ENCODE data around the gene FAM174B.

Gene FAM174B

GRCh38 chr15:92664178-92664900 is 8.8 kb upstream of the FAM174B start:
- no peak for DNase-seq (ENCODE audit: low read depth)

DNA sequence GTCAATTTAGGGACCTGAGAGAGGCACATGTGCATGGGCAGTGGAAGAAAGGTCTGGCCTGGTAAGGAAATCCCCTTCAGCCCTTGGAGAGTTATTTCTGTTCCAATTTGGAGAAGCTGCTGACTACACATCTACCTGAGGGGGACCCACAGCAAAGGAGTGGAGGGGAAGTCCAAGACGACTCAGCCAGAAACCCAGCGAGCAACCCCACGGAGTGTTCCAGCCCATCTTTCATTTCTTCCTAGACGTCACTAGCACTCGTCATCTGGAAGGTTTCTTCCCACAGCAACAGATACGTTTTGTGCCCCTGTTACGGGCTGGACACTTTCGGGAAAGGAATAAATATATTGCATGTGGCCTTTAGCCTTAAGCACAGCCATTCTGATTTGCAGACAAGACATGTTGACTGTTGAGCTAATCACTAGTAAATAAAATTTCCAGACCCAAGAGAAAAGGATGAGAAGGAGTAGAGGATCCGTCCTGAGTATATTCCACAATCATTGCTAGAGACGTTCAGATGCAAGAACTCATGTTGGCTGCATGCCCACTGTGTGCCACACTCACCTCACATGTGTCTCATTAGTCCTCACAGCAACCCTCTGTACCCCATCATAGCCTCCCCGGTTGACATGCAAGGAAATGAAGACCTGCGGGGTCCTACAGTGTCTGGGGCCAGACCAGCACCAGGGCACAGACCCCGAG is 7.8 kb upstream of the FAM174B start:
- no peak for DNase-seq (ENCODE audit: low read depth)

DNA sequence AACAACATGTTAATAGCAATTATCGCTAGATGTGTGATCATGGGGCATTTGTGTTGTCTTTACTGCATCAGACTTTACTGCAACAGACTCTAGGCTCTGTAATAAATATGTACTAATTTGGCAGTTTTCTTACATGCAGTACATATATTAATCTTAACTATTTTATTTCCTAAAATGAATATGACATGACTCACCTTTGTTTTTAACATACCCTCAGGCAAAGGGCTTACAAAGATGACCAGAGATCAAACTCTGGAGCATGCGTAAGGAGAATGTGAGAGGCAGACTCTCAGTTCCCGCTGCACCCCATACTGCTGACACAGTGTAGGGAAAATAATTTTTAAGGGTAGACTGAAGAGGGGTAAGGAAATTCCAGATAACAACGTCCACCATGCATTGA is 7.2 kb upstream of the FAM174B start:
- no peak for DNase-seq (ENCODE audit: low read depth)

DNA sequence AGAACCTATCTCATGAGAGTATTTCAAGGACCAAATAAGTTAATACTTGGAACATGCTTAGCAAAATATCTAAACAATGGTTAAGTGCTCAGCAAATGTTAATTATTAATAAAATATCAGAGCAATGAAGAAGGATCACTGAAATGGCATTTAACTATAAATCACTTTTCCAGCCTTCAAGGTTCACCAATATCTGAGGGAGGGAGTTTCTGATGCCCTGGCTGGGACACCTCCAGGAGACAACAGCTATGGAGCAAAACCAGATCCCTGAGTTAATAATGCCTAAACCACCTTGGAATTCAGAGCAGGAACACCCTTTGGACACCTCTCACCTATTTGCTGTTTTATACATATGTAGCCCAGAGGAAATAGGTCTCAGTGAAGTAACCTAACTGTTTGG is 6.4 kb upstream of the FAM174B start:
- no peak for DNase-seq (ENCODE audit: low read depth)

DNA sequence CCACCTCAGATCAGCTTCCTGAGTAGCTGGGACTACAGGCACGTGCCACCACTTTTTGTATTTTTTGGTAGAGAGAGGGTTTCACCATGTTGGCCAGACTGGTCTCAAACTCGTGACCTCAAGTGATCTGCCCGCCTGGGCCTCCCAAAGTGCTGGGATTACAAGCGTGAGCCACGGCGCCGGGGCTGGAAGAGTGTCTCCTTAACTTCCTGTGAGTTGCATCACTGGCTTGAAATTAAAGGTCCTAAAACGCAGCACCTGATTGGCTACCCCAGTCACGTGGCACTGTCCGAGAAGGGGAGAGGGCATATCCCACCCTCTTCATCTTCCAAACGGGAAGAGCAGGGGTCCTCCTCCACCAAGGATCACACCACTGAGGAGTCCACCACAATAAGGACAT is 5.5 kb upstream of the FAM174B start:
- no peak for DNase-seq (ENCODE audit: low read depth)

DNA sequence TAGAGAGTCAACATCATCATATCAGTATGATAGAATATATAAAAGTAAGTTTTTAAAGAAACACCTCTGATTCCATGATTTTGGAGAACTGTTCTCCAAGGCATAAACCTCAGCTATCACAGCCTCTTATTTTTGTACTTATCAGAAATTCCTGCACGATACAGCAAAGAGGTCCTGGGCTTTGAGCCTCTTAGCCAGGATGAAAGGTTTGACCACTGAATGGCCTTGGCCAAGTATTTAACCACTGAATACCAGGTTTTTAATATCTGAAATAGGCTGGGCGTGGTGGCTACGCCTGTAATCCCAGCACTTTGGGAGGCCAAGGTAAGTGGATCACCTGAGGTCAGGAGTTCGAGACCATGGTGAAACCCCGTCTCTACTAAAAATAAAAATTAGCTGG is 1.9 kb upstream of the FAM174B start:
- no peak for DNase-seq (ENCODE audit: low read depth)

DNA sequence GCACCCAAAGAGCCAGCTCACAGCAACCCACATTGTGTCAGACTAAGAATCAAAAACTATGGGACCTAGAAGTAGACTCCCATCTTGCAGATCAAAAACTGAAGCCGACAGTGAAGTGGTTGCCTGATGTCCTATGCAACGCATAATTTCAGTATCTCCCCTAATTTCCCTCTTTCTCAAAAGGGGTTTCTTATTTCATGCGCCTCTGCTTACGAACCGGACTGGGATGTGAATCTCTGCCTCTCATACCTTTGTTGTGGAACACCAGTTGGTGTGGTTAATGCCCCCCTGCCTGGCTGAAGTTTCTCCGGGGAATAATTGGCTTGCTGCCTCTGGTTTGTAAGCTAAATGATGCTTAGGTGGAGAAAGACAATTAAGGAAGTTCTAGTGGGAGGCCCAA is 514 bp upstream of the FAM174B start:
- DNase-seq (ENCODE audit: low read depth): no peak

DNA sequence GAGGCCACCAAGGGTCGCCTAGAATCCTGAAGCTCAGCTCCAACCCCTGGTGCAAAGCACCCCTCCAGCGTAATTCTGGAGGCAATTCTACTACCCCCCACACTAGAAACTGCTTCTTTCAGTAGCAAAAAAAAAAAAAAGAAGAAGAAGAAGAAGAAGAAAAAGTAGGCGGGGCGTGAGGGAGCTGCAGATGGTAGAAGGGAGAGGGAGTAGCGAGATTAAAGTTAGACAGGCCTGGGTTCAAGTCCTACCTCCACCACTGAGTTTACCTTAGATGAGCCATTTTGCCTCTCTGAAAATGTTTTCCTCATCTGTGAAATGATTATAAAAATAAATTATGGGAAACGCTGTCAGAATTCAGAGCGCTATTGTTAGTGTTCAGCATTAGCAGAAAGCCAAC is 913 bp downstream of the FAM174B start:
- DNase-seq (ENCODE audit: low read depth): no peak

DNA sequence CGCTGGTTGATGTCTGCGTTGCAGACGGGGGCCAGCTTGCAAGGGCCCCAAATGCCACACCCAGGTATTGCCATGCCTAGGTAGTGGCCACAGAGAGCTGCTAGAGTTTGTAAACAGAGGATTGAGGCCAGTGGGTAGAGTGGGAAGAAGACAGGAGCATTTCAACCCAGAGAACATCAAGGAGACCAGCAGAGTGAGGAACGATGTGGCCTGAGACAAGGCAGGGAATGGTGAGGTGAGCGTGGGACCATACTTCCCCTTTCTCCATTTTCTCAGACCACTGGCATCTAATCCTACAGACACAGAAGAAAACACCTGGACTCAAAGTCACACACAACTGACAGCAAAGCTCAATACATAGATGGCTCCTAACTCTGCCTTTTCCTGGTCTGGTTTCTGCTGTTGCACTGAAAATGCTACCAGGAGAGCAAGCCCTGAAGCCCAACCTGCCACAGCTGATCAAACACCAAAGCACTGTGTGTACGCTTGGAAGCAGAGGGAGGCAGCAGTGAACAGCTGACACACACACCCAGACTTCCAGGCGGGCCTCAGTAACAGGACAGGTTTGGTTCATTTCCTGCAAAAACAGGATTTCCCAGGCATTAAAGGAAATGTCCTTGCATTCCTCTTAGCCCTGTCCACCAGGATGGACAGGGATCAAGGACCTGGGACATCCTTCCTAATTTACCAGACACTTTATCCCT is 1.6 kb downstream of the FAM174B start:
- no peak for DNase-seq (ENCODE audit: low read depth)

DNA sequence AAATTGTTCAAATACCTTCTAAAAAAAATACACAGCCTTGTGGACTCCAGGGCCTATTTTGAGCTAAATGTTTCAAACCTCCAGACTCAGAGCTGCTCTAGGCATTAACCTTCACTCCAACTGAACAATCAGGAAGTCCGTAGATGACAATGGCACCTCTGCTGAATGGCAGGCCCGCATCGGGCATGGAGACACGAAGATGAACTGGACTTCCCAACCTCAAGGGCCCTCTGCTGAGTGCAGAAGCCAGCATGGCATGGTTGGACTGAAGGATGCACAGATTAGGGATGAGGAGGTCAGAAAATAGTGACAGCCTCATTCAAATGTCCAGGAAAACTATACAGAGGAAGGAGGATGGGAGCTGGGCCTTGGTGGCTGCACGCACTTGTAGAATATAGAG is 2.2 kb downstream of the FAM174B start:
- no peak for DNase-seq (ENCODE audit: low read depth)

DNA sequence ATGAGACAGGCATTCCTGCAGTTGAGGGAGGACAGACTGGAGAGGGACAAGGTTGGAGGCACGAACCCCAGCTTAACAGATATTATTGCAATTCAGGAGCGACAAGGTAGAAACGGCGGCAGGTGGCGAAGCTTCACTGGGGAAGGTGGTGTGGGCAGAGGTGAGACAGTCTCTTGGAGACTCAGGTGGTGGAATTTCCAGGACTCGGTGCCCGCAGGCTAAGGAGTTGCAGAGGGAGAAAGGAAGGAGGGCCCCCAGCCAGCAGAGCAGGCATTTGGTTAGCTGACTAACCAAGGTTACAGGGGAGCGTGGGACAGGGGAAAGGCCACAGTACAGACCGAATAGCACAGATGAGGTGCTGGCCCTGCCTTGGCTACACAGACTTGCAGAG is 3.0 kb downstream of the FAM174B start:
- DNase-seq (ENCODE audit: low read depth): no peak

DNA sequence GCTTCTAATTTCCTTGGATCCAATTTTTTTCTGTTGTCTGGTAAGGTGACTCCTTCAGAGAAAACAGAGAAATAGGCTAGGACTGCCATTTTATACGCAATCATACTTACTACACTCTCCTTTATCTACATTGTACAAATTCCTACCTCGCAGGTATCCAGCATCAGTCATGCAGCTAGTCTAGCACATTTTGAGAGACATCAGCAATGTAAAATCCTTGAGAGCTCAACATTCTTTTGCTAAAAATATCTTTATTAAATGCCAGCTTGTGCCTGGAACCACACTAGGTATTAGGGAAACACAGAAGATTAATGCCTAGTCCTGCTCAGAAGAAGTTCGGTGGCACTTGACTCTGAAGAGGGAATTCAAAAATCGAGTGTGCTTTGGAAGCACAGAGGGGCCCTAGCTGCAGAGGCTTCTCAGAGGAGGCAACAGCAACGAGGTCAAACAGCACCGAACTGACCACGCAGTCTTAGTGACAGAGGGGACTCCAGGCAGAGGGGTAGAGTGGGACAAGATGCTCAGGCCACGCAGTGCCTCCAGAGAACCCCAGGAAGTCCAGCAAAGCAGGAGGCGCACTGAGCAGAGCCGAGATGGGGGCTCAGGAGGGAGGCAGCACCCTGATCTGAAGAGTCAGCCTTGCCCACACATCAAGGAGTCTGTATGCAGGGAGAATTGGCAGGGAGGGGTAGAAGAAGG is 3.5 kb downstream of the FAM174B start:
- DNase-seq (ENCODE audit: low read depth): no peak

- DNase-seq (ENCODE audit: low read depth): no peak
Measured at GRCh38 chr15:92650966-92651365, 4.6 kb downstream of the FAM174B start.

GRCh38 chr15:92650256-92650655 is 5.3 kb downstream of the FAM174B start:
- DNase-seq (ENCODE audit: low read depth): no peak

DNA sequence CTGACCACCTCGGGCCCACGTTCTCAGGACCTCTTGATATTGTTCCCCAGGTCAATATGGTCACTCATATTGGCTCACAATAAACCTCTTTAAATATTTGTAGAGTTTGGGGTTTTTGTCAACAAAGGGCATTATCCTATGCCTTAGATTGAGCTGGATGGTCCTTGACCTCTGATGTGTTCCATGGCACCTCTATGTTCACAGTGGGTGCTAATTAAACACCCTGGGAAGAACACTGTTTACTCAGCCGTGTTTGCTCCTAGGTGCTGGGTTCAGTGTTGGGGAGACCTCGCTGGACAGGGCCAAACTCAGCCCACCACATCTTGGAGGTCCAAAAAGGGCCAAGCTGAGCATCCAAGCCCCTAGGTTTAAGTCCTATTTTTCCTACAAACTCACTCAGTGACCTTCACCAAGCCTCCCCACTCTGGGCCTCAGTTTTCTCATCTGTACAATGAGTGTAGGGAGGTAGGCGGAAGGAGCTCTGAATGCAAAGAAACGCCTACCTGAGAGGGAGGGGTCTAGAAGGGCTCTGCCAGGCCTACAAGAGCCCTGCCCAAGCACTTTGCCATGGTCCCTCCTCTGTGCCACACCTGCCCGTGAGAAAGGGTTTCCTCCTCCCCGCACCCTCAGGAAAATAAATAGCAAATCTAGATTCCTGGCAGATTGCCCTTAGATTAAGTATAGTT is 7.2 kb downstream of the FAM174B start:
- no peak for DNase-seq (ENCODE audit: low read depth)

- DNase-seq (ENCODE audit: low read depth): no peak
Measured at GRCh38 chr15:92647467-92648163, 8.0 kb downstream of the FAM174B start.

GRCh38 chr15:92646216-92646615 is 9.4 kb downstream of the FAM174B start:
- no peak for DNase-seq (ENCODE audit: low read depth)

DNA sequence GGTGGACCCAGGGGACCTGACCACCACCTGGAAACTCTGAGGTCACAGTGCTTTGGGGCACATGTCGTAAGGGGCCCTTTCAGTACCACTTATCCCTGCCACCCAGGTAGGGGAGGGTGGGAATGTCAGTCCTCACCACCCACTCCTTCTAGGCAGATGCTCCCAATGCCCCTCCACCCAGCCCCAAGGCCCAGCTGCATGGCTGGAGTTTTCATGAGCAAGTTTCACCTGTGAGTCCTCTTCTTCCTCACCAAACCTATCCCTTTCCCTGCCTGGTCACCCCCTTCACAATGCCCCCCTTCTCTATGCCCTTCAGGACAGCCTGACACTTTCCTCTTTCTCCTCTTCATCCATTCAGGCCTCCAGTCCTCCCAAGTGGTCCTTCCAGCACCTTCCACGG is 9.8 kb downstream of the FAM174B start:
- no peak for DNase-seq (ENCODE audit: low read depth)

DNA sequence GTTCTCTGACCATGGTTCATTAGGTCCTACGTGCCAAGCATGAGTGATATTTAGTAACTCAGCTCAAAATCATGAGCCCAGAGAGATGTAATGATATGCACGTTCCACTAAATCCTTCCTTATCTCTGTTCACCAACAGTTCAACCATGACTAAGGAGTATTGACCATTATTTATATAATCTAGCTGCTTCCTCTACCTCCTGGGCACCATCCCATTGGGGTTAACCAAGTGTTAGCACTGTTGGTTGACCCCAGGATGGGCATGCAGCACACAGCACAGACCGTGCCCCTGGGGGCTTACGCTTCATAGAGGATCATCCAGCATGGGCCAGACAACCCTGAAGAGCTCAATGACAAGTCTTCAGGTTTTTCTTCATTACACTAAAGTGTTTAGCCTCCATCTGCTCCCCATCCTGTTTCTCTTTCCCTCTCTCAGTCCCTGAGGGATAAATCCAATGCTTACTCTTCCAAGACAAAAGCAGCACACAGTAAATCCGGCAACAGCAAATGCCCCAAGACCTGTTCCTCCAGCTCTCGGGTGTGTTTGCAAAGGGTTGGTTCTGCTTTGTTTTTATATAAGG is 10.4 kb downstream of the FAM174B start:
- no peak for DNase-seq (ENCODE audit: low read depth)

GRCh38 chr15:92643849-92644815 is 11.4 kb downstream of the FAM174B start:
- DNase-seq (ENCODE audit: low read depth): no peak
